ENCODE results near the gene SERPINB1.

DNA sequence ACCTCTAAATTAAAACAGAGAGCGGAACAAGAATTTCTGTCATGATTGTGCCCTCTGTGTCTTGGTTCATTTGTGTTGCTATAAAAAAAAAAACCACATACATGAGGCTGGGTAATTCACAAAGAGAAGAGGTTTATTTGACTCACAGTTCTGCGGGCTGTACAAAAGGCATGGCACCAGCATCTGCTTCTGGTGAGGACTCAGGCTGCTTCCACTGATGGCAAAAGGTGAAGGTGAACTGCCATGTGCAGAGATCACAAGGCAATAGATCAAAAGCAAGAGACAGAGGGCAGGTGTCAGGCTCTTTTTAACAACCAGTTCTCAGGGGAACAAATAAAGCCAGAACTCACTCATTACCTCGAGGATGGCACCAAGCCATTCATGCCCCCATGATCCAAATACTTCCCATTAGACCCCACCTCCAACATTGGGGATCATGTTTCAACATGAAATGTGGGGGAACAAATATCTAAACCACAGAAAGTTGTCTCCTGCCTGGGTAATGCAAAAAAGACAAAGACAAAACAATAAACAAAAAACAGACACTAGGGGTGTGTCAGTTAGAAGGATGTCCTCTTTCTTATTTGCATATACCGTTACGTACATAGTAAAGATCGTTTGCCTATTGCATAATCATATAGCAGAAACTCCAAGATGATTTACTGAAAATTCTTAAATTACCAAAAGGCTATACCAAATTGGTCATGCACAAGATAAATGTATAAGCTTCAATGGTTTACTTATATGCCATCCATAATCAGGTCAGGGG lies 44.5 kb upstream of the SERPINB1 start:
- TF ChIP-seq, protein P1, sequence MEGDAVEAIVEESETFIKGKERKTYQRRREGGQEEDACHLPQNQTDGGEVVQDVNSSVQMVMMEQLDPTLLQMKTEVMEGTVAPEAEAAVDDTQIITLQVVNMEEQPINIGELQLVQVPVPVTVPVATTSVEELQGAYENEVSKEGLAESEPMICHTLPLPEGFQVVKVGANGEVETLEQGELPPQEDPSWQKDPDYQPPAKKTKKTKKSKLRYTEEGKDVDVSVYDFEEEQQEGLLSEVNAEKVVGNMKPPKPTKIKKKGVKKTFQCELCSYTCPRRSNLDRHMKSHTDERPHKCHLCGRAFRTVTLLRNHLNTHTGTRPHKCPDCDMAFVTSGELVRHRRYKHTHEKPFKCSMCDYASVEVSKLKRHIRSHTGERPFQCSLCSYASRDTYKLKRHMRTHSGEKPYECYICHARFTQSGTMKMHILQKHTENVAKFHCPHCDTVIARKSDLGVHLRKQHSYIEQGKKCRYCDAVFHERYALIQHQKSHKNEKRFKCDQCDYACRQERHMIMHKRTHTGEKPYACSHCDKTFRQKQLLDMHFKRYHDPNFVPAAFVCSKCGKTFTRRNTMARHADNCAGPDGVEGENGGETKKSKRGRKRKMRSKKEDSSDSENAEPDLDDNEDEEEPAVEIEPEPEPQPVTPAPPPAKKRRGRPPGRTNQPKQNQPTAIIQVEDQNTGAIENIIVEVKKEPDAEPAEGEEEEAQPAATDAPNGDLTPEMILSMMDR (IDR thresholded peaks at IDR 0.05 in 8 of 11, conservative IDR thresholded peaks at IDR 0.05 in 3 of 11) = no peak
- TF ChIP-seq POLR2AphosphoS5 (IDR thresholded peaks at IDR 0.05) = peak in 1 of 3 donors; percentile 27
- no peak for TF ChIP-seq POLR2A (IDR thresholded peaks at IDR 0.05)
